Renal cortex interstitium (tissue), 11 donors: ENCODE data around the gene MACF1. TPM values are rescaled to one million over a fixed set of nuclear protein-coding genes. Genes with fewer than 3 reads are reported as not detected.

ENCODE experiments used
- DNase-seq, 11 donors: peaks; one replicate each; pipeline ENCODE4 v3.0.0-alpha.2; 2013; ENCODE audit warnings: low read depth in 9 of 11, low spot score in 4 of 11; ENCODE audit errors: extremely low read depth in 1 of 11
- polyA plus RNA-seq, 3 donors: library from polyadenylated mRNA; unstranded; fragments of 120-200 nt; gene quantifications; one replicate each; pipeline ENCODE4 v1.2.1, GENCODE V29; 2013; ENCODE audit not compliant: insufficient read length in 3 of 3

MACF1 gene
- polyA plus RNA-seq, 3 donors: 252 to 274 (median 259) TPM

- no peak for DNase-seq
These were observed 192.2 kb downstream of the MACF1 start for GRCh38 chr1:39396671-39397070.

DNA sequence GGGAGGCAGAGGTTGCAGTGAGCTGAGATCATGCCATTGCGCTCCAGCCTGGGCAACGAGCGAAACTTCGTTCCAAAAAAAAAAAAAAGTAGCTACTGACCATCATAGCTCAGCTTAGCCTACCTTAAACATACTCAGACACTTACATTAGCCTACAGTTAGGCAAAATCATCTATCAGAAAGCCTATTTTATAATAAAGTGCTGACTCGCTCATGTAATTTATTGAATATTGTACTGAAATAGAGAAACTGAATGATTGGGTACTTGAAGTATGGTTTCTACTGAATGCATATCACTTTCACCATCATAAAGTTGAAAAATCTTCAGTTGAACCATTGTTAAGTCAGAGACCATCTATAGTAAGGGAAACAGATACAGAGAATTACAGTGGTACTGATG is 193.0 kb downstream of the MACF1 start:
- DNase-seq: no peak

DNA sequence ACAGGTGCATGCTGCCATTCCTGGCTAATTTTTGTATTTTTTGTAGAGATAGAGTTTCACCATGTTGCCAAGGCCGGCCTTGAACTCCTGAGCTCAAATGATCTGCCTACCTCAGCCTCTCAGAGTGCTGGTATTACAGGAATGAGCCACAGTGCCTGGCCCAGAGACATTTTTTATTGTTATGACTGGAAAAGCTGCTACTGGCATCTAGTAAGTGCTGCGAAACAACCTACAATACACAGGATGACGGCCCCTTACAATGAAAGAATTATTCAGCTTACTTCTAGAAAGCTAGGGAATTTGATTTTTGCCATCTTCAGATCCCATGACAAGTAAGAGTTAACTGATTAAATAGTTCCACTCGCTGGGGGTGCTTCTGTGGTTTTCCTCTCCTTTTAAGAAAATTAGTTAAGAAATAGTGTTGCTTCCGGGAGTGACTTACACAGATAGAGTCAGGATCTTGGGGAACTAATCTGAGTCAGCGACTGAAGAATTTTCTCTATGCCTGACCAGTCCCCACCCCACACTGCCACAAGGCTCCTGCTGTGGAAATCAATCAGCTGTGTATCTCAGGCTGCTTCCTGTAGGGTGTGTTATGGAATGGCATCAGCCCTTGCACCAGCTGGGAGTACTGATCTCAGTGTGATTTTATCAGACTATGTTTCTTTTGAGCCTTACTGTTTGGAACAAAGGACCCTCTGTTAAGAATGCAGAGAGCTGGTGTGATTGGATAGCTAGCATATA is 194.0 kb downstream of the MACF1 start:
- DNase-seq: peak in 4 of 11 donors; percentile 49 to 66 (median 64)

- no peak for DNase-seq
These were observed 196.6 kb downstream of the MACF1 start for GRCh38 chr1:39401106-39401505.

GRCh38 chr1:39404876-39405275 is 200.4 kb downstream of the MACF1 start:
- no peak for DNase-seq

- DNase-seq: no peak
These were observed 200.9 kb downstream of the MACF1 start for GRCh38 chr1:39405358-39405757.

GRCh38 chr1:39406533-39407450 is 202.3 kb downstream of the MACF1 start:
- no peak for DNase-seq

GRCh38 chr1:39407510-39407895 is 203.0 kb downstream of the MACF1 start:
- no peak for DNase-seq

- peak in 5 of 11 donors; percentile 55 to 78 (median 61) for DNase-seq
These were observed 203.6 kb downstream of the MACF1 start for GRCh38 chr1:39407896-39408640.

DNA sequence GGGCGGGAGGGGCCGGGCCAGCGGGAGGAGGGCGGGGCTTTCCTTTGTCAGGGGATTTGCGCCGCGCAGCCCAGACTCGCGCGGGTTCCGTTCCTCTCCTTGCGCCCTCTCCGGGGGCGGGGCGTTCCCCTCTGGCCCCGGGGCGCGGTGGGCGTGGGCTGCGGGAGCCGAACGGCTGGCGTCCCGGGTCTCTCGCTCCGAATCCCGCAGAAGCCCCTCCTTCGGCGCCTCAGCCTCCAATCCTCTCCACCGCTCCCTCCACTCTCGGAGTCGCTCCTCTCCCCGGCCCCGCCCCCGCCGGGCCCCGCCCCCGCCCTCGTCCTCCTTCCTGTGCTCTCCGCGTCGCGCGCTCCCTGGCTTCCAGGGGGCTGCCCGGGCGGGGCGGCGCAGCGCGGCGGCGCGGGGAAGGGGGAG is 204.2 kb downstream of the MACF1 start:
- DNase-seq: peak in 10 of 11 donors; percentile 81 to 95 (median 92)

DNA sequence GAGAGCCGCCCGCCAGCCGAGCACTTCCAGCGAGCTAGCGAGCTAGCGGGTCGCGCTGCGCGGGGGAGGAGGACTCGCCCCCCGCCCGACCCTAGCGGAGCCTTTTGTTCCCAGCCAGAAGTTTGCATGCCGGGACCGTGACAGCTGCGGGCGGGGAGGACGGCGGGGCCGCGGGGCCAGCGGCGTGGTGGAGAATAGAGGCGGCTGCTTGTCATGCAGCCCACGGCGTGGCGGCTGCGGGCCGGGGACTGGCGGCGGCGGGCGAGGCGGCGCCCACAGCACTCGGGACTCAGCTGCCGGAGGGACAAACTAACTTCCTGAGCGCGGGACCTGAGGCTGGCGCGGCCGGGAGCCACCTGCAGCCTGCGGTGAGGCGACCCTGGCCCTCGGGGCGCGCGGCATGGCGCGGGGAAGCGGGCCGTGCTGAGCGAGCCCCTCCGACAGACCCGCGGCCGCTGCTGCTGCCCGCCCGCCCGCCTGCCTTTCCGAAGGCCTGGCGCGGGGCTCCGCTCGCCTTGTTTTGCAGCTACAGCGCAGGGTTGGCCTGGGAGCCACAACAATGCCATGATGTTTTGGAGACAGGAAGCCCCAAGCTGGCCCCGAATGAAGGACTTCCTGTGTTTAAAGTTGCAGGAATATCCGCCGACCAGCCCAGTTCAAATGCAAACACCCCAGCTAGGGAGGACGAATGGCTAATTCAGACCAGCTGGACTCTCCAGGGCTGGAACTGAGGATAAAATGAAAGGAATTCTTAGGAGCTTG is 204.7 kb downstream of the MACF1 start:
- DNase-seq: peak in 3 of 11 donors; percentile 58 to 67 (median 61)

DNA sequence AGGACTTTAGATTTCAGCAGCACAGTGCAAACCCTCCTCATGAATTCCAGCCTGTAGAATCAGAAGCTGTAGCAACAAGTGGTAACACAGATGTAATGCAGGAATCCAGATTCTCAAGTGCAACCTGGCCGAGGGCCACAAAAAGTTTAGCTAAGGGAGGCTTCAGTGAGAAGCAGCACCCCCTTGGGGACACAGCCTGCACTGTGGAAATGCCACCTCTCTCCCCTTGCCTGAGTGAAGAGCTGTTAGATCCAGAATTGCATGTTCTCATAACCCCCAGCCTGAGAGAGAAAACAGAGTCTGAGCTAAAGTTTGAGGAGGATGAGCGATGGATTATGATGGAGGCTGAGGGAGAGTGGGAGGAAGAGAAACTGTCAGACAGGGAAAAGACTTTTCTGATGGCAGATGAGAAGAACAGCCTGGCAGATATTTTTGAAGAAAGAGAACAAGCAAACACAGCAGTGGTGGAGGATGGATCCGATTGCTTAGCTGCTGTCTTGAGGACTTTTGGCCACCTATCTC is 206.5 kb downstream of the MACF1 start:
- DNase-seq: peak in 6 of 11 donors; percentile 53 to 81 (median 70)

- DNase-seq: no peak
These were observed 207.3 kb downstream of the MACF1 start for GRCh38 chr1:39411526-39412478.

GRCh38 chr1:39412892-39413291 is 208.4 kb downstream of the MACF1 start:
- DNase-seq: no peak

DNA sequence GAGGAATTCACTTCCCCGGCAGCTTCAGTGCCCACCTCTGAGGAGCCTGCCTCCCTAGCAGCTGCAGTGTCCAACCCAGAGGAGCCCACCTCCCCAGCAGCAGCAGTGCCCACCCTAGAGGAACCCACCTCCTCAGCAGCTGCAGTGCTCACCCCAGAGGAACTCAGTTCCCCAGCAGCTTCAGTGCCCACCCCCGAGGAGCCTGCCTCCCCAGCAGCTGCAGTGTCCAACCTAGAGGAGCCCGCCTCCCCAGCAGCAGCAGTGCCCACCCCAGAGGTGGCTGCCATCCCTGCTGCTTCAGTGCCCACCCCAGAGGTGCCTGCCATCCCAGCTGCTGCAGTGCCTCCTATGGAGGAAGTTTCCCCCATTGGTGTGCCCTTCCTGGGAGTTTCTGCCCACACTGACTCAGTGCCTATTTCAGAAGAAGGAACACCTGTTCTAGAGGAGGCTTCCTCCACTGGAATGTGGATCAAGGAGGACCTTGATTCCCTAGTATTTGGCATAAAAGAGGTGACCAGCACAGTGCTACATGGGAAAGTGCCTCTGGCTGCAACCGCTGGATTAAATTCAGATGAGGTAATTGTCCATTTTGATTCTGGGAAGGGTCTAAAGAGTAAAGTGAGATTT is 209.5 kb downstream of the MACF1 start:
- DNase-seq: no peak

- DNase-seq: no peak
These were observed 211.1 kb downstream of the MACF1 start for GRCh38 chr1:39415553-39415952.

DNA sequence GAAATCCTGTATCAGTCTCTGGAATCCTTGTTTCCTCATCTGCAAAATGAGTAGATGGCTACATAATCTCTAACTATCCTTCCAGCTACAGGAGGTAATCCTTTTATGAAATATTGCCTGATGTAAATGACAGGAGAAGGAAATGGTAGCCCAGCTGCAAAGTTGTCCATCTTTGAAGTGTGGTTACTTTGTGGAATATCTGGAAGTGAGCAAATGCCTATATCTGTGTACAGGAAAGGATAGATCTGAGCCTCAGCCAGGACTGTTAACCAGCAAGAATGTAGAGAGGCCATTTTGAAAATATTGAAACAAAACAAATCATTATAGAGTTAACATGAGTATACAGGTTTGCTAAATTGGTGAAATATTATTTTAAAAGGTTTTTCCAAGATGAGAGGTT is 212.1 kb downstream of the MACF1 start:
- no peak for DNase-seq
